ENCODE measurements around the gene RICTOR.
"Not testable (repeated sequence)": the region's sequence is repeated elsewhere in the genome, so short reads cannot be mapped to it uniquely, and the experiment has no call there.

The RICTOR gene

DNA sequence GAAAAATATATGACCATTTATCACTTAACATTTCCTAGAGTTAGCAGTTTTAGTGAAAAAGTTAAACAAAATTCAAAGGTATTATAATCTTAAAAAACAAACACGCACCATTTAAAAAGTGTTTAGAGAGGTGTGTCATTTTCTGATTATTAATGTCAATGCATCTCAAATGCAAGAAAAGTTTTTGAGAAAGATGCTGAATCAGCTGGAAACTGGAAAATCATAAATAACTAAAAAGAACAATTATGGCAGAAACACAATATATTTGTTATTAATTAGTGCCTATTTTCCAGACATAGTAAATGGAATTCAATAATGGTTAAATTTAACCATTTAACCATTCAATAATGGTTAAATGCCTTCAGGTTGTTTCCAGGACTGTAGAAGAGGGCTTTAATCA is 64.9 kb downstream of the RICTOR start:
- DNase-seq = no peak

DNA sequence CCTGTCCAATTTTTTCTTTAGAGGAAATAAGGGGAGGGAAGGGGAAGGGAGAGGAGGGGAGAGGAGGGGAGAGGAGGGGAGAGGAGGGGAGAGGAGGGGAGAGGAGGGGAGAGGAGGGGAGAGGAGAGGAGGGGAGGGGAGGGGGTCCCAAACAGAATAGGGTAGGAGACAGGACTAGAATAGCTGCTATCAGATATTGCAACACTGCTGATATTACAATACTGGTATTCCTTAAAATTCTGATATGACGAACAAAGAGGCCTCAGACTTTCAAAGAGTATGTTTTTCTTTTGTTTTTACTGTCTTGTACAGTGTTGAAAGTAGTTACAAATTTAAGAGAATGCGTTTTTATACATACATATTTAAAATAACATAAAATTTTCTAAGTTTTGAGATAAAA is 67.5 kb downstream of the RICTOR start:
- no peak for DNase-seq

DNA sequence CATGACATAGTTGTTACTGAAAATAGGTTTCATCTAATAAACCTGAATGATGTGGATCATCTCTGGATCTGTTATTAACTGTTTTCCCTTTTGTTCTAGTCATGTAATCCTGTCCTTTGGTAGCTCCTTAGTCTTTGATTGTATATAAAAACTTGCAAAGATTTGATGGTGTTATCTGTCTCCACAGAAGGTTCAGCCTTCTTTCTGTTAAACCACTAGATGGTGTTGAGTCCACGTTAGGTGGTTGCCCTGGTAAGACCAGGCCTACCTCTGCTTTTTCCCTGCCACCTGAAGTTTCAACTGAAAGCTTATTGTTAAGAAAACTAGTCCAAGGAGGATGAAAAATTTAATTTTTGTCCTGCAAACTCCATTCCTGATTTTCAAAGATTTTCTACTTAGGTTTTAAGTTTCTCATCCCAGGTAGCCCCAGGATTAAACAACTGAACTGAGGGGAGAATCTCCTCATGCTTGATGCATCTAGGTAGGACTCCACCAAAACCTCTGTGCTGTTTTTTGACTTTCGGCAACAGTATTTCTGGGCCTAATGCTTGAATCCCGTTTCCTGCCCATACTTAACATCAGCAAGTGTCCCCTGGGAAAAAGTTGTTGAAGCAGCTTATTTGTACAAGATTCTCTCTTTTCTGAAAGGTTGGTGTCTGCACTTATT is 68.5 kb downstream of the RICTOR start:
- DNase-seq = no peak

DNA sequence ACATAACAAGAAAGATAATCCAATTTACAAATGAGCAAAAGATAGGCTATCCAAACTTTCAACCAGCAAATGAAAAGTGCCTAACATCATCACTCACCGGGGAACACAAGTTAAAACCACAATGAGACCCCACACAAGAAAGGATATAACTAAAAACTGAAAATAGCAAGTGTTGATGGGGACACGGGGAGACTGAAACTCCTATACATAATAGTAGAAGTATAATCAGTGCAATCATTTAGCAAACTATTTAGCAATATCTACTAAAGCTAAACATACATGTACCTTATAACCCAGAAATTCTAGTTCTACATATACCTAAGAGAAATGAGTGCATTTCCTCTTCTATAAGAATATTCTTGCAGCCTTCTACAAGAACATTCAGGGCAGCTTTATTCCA is 72.5 kb downstream of the RICTOR start:
- no peak for DNase-seq

DNA sequence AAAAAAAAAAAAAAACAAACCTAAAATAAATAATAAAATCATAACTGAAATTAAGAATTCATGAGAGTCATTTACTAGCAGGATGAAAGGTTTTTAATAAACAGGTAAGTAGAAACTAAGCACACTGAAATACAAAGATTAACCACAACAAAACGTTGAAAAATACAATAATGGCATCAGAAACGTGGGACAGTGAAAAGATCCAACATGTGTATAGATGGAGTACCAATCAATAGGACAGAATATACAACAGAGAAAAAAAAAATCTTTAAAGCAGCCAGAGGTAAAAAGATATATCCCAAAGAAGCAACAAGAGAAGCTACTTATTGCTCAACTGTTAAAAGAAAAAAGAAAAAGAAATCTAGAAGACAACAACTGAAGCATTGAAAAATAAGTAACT is 75.2 kb downstream of the RICTOR start:
- no peak for DNase-seq

DNA sequence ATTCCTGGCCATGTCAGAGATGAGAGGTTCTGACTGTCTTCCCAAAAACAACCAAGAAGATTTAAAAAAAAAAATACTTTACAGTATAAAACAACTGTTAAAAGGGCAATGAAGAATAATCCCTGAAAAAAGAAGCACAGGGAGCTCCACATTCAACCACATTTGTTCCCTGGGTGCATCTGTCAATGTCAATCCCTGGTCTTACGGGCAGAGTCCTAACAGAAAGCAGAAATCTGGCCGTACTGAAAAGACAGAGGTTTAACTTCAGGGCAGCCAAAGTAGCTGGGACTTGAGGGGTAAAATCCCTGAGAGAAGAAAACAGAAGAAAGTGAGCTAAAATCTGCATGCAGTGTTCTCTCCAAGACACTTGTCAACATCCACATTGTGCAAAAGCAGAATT is 76.6 kb downstream of the RICTOR start:
- no peak for DNase-seq

DNA sequence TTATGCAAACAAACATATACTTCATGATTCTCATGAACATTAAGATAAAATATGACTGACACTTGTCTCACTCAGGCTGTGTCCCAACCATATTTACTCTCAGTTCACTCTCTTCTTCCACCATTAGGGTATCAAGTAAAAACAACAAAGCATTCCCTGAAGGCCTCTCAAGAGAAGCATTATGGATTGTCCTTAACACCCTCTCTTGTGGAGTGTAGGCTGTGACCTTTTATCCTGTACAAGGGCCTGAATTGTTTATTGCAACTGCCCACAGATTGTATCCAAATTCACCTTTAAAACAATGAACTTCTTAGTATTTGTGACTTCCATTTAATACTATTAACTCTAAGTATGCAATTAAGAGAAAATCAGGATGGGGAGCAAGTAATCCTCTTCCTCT is 78.1 kb downstream of the RICTOR start:
- DNase-seq = no peak

DNA sequence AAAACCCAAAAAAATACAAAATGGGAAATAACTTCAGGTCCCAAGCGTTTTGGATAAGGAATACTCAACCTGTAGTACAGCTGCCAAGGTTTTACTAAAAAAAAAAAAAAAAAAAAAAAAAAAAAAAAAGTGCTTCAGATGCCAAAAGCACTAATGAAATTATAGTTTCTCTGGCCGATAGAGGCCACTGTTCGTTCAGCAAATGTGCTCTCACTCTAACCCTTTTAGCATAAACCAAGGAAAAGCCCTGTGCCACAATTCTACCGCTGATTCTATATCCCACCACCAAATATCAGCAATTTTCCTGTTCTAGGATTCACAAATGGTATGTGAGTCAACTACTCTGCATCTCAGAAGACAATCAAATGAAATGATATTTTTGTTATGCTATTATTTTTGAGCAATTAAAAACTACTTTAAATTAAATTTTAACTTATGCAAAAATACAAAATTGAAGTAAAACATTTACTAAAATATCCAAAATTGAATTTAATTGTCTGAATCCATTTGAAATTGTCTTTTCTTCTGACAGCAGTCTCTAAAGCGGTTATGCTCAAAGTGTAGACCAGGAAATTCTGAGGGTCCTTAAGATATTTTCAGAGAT is 79.8 kb downstream of the RICTOR start:
- no peak for DNase-seq

DNA sequence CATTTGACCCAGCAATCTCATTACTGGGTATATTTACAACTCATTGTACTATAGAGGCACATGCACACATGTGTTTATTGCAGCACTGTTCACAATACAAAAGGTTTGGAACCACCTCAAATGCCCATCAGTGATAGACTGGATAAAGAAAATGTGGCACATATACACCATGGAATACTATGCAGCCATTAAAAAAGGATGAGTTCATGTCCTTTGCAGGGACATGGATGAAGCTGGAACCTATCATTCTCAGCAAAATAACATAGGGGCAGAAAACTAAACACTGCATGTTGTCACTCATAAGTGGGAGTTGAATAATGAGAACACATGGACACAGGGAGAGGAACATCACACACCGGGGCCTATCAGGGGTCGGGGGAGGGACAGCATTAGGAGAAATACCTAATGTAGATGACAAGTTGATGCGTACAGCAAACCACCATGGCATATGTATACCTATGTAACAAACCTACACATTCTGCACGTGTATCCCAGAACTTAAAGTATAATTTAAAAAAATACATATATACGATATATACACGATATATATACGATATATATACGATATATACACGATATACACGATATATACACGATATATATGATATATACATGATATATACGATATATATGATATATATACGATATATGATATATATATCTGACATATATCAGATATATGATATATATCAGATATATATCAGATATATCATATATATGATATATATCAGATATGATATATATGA is 84.1 kb downstream of the RICTOR start:
- DNase-seq = not testable (repeated sequence)

DNA sequence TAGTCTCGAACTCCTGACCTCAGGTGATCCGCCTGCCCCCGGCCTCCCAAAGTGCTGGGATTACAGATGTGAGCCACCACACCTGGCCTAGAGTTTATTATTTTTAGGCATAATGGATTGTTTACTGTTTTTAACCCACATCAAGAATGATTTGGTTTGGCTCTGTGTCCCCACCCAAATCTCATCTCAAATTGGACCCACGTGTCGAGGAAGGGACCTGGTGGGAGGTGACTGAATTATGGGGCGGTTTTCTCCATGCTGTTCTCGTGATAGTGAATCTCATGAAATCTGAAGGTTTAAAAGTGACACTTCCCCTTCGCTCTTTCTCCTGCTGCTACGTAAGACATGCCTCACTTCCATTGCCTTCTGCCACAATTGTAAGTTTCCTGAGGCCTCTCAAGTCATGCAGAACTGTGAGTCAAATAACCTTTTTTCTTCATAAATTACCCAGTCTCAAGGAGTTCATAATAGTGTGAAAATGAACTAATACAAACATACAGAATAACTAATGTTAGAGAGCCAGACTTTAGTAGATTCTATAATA is 88.2 kb downstream of the RICTOR start:
- DNase-seq = no peak

DNA sequence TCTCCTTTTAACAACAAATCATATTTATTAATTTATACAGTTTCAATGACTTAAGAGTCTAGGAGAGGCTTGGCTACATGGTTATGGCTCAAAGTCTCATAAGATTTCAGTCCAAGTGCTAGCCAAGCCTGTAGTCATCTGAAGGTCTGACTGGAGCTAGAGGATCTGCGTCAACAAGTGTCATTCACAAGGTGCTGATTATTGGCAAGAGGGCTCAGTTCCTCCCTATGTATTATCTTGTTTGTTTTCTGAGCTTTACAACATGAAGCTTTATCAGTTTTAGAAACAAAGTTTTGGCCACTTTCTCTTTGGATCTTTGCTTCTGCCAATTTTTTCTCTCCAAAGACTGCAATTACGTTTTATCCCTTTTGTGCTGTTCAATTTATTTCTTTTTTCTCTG is 94.7 kb downstream of the RICTOR start:
- DNase-seq = no peak

DNA sequence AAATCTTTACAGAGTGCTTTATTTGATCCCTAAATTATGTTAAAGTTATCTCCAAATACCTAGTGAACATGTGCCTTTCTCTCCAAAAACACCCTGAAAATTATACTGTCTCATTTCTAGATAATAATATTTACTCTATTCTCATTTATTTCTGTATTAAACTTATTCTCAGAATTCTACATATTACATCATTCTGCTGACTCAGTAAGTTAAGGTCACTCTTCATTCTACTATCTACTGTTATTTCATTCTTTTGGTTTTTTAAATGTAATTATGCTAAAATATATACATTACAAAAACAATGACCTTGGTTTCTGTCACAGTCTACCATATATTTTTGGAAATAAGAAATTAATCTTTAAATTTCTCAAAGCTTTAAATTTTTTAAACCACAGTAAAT is 96.2 kb downstream of the RICTOR start:
- DNase-seq = no peak

DNA sequence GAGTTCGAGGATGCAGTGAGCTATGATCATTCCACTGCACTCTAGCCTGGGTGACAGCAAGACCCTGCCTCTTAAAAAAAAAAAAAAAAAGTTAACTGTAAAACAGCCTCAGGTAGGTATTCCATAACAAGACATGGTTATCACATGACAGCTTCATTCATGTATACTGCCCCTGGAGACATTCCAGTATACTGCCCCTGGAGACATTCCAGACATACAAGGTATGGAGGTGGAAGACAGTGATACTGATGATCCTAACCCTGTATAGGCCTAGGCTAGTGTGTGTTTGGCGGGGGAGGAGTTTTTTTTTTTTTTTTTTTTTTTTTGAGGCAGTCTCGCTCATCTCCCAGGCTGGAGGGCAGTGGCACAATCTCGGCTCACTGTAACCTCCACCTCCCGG is 105.5 kb downstream of the RICTOR start:
- DNase-seq = no peak

DNA sequence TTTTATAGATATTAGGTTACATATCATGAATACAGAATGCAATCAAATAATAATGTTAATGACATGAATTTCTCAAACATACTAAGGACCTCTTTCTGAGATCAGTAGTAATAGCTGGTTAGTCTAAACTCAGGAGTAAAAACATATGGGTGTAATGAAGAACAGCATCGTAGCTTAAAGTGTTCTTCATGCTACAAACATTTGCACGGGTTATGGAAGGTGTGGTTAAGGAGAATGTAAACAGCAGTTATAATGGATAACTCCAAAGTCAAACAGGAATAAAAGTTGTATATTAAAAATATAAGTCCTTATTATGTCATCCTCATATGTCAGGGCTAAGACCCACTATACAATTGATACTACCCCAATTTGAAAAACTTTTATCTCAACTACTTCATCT is 112.5 kb downstream of the RICTOR start:
- no peak for DNase-seq

DNA sequence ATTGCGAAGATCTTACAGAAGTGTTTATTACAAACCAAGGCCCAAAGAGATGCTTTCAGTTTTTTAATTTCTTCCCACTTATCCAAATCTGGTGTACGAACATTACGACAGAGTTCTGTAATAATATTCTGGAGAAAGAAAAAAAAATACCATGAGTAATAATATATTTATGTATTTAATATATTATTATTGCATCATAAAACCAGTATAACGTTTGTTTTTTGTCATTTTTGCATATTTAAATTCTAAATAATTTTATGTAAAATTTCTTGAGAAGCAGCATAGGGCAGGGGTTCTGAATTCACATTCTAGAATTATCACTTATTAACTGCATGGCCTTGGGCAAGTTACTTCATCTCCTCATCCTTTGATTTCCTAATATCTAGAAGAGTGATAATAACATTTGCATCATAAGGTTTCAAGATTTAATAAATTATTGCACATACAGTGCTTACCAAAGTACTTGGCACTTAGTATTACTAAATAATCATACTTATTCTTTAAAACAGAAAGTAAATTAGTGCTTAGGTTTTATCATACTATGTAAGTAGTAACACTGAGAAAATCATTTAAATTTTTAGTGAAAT is 120.7 kb downstream of the RICTOR start:
- no peak for DNase-seq

DNA sequence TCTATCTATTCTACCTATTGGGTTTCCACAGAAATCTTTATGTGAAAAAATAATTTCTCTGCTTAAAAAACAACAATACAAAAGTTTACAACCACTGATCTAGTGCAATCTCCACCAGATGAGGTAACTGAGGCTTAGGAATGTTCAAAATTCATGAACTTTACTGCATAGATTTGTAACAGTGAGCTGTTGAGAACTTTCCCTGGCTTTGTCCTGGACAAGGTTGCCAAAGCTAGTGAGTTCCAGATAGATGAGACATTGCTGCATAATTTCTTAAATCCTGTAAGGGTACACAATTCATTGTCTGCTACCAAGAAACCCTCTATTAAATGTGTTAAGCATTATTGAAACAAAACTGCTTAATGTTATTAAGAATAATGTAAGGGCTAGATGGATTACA is 125.7 kb downstream of the RICTOR start:
- DNase-seq = no peak

DNA sequence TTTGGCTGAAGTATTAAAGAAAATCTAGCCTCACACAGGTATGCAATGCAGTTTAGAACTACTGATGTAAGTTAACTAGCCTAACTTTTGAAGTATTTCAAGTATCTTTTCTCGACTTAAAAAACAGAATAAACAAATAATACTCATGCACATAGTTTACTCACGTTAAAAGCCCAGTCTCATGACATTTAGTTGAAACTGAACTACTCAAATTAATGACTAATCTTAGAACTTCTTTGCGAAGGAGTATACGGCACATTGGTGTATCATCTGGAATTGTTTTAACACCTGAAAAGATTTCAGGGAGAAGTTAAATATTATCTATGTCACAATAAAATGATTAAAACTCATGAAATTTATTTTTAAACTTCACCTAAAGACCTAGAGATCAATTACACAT is 129.9 kb downstream of the RICTOR start:
- DNase-seq = no peak

DNA sequence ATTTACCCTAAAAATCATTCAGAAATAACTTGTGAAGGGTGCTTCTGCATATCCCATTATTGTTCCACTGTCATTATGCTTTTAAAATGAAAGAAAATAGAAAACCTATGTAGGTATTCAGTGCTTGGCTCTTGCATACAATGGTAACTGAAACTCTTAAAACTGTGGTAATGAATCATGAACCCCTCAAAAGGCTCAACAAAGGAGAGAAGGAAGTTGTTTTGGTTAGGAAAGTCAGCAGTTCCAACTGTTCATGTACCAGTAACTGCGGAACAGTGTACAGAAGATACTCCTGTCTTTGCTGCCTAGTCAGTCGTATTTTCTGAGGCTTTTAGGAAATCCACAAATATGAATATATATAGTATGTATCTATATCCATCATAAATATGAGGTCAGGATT is 132.3 kb downstream of the RICTOR start:
- DNase-seq = no peak

DNA sequence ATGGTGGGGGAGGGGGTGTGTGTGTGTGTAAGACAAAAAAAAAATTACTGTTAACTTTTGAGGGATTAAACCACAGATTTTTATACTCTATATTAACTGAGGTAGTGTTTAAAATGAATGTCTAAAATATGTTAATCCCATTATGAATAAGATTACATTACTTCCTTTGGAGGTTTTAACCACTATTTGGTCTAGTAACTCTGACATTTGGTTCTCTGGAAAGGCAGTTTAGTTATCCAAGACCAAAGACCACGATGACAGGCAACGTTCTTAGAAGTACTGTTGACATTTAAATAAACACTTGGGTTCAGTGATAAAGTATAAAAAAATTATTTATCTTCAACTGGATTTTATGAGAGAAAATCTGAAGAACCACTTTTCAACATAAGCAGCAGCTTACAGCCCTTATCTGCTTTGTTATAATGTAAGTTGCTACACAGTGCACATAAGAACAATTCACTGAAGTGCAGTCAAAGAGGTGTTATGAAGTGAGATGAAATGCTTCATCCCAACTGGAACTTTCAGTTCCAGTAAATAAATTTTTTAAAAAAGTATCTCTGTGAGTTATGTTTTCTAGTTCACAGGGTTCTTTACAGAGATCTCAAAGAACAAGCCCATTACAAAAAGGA is 133.9 kb downstream of the RICTOR start:
- DNase-seq = no peak

DNA sequence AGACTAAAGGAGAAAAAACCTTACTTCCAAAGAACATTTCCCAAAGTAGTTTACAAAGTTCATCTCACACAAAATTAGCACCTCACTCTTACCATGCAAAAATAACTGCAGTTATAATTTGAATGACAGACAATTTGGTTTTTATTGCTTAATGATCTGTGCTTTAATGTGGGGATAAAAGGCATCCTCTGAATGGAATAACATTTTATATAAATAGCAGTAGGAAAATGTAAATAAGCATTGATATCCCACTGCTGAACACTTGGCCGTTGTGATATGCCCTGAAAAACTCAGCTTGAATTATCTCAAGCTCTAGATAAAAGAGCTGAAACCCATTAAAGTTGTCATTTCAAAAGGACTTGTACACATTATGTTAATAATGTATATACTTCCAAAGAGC is 135.2 kb downstream of the RICTOR start:
- no peak for DNase-seq

DNA sequence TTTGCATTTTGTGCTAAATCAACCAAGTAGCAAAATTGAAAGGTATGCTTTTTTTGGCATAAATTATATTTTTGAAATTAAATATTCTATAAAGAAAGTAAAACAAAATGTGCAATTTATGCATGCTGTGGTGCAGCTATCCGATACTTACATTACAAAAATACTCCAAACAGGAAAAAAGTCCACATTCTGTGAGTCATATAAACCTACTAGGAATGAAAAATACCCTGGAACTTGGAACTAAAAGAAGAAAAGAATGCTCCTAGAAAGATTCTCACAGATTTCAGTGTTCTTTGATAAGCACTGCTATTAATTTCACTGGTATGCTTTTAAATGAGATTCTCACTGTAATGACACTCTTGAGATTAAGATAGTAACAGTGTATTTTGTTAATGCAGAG is 135.8 kb downstream of the RICTOR start:
- DNase-seq = no peak

DNA sequence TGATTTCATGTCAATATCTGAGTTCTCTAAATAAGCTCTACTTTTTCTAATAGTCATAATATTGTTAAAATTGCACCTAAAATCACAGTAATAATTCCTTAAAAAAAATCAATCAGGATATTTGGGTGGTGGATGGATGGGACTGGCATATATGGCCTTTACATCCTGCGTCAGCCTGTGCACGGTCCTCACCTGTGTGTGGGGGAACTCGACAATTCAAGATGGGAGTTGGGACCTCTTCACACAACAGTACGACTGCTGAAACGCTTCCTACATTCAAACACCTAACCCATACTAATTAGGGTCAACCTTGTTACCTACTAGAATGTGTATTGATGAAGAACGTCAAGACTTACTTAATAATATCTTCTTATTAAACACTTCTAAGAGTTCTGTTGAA is 137.9 kb downstream of the RICTOR start:
- DNase-seq = no peak

DNA sequence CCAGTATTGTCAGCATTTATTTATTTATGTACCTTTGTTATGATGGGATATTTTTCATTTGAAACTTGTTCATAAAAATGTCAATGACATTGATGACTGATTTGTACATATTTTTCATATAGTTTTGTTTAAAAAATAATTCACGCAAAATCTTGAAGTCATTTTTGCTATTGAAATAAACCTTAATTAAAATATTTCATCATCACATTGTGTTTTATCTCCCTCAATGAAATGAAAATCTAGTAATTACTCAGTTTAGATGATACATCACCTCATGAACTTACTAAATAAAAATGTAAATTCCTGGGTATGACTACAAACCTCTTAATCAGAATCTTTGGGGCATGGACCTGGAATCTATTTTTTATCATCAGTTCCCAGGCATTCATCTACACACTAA is 138.8 kb downstream of the RICTOR start:
- no peak for DNase-seq
